Left ventricle myocardium inferior (tissue), 1 donor: Measurements from ENCODE around the gene SLC6A13. TPM values are rescaled to one million over a fixed set of nuclear protein-coding genes. Genes with fewer than 3 reads are reported as not detected.

ENCODE experiments used
- DNase-seq: peaks from one replicate; pipeline ENCODE4 v3.0.0-alpha.2; 2020
- H3K27ac ChIP-seq: fragments of 200-600 bp; replicated peaks from 2 replicates; pipeline ENCODE4 v1.8.0; 2021
- H3K27me3 ChIP-seq: fragments of 200-600 bp; 2 replicates; pipeline ENCODE4 v1.8.0; 2021; ENCODE audit warnings: low read depth
- H3K36me3 ChIP-seq: fragments of 200-600 bp; 2 replicates; pipeline ENCODE4 v1.8.0; 2021
- H3K4me1 ChIP-seq: fragments of 200-600 bp; 2 replicates; pipeline ENCODE4 v1.8.0; 2021
- H3K4me3 ChIP-seq: fragments of 200-600 bp; 2 replicates; pipeline ENCODE4 v1.8.0; 2021; ENCODE audit warnings: mild to moderate bottlenecking, moderate library complexity
- H3K9me3 ChIP-seq: fragments of 200-600 bp; replicated peaks from 2 replicates; pipeline ENCODE4 v1.8.0; 2021
- intact Hi-C: fragments of 100-400 bp; cut with micrococcal nuclease; formaldehyde crosslinking; loops from one replicate; pipeline ENCODE4 v1.11.0; 2022
- total RNA-seq: library from RNA; stranded (reverse); fragmentation: NEBNext Ultra II Directional; extraction: Animal tissue kit (Norgen Biotek cat#: 25700); gene quantifications from one replicate; pipeline ENCODE4 v1.2.1, GENCODE V29; 2021
- TF ChIP-seq, protein P1 (sequence below): fragments of 200-600 bp; IDR thresholded peaks from 2 replicates; pipeline ENCODE4 v1.8.0; 2021; ENCODE audit warnings: antibody characterized with exemption, mild to moderate bottlenecking, borderline replicate concordance
- donor health status: DM: no; HTN: yes; CAD: no; lungs with severe emphysema.

The SLC6A13 gene
- total RNA-seq, 1 donor from 2014 or later: 1.8 TPM

DNA sequence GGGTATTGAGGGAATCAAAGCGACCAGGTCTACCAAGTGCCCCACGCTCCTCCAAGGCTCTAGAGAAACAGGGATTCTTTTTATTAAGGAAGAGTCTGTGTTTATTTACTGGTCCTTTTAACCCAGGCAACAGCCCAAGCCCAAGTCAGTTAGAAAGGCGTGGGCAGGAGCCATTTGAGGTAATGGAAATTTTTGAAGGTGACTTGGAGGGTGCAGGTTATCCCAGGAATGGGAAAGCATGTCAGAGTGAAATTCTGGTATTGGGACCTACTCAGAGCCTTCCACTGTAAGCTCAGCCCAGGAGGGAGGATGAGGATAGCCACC lies 51.5 kb downstream of the SLC6A13 start:
- intact Hi-C loops: no loop called here
- Histone ChIP-seq H3K27ac (no peak overlapping the region), H3K4me1 (no peaks in the 10 kb centered on the region), H3K36me3 (no peaks in the 10 kb centered on the region), H3K27me3 (peaks cover 39% of the 10 kb centered on the region), H3K9me3 (no peaks in the 10 kb centered on the region), H3K4me3 (no peak overlapping the region)
- TF ChIP-seq, protein P1, sequence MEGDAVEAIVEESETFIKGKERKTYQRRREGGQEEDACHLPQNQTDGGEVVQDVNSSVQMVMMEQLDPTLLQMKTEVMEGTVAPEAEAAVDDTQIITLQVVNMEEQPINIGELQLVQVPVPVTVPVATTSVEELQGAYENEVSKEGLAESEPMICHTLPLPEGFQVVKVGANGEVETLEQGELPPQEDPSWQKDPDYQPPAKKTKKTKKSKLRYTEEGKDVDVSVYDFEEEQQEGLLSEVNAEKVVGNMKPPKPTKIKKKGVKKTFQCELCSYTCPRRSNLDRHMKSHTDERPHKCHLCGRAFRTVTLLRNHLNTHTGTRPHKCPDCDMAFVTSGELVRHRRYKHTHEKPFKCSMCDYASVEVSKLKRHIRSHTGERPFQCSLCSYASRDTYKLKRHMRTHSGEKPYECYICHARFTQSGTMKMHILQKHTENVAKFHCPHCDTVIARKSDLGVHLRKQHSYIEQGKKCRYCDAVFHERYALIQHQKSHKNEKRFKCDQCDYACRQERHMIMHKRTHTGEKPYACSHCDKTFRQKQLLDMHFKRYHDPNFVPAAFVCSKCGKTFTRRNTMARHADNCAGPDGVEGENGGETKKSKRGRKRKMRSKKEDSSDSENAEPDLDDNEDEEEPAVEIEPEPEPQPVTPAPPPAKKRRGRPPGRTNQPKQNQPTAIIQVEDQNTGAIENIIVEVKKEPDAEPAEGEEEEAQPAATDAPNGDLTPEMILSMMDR: no peak
- DNase-seq: no peak

DNA sequence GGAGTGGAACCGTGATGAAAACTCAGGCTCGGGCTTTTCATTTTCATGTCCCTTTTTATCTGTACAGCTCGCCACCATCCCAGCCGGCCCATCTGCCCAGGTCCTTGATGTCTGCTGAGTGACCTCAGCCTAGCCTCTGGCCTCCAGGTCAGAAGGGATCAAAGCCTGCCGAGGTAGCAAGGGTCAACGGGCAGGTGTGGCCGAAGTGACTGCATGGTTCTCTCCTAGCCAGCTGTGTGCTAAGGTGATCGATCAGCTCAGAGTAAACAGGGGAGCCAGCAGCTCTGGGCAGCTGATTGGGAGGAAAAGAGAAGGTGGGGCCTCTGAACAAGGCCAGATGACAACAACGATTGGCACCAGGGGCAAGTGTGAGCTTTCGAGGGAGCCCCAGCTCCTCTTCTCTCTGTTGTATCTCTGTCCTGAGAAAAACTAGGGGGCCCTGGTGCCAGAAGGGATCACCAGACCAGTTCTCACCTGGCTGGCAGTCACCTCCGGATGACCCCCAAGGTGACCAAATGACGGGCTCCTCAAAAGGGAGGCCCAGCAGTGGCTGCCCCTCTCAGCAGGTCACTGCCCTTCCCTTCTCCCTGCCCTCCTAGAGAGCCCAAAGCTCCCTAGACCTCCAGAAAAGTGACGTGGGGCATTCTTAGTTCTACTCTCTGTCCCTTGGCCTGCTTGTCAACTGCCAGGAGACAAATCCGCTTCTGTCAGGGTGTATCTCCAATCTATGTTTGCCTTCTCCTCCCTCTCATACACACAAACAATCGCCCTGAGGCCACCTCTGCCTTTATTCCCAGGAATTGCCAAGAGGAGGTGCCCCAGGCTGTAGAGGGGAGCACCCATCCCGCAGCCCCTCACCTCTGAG lies 52.1 kb downstream of the SLC6A13 start:
- Histone ChIP-seq H3K27me3 (peaks cover 42% of the 10 kb centered on the region), H3K27ac (no peak overlapping the region), H3K4me1 (no peaks in the 10 kb centered on the region), H3K4me3 (no peak overlapping the region), H3K36me3 (no peaks in the 10 kb centered on the region), H3K9me3 (no peaks in the 10 kb centered on the region)
- TF ChIP-seq, protein P1: no peak
- no peak for DNase-seq
- intact Hi-C loops: no loop called here

DNA sequence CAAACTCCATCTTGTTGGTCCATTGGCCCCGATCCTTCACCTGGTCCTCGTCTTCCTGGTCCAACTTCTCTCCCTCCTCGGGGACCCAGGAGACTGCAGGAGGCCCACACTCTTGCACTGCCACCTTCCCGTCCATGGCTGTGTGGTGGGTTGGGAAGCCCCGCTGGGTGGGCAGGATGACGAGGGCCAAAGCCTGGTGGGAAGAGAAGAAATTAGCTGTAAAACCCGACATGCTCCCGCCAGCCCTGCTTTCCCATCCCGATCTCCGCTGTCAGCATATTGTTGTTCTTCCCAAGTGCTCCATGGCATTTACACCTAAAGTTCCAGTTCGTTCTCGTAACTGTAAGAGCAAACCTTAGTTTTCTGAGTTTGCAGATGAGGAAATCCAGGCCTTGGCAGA lies 52.8 kb downstream of the SLC6A13 start:
- Histone ChIP-seq H3K36me3 (no peaks in the 10 kb centered on the region), H3K27ac (no peak overlapping the region), H3K27me3 (peaks cover 49% of the 10 kb centered on the region), H3K4me1 (no peaks in the 10 kb centered on the region), H3K4me3 (no peak overlapping the region), H3K9me3 (no peaks in the 10 kb centered on the region)
- intact Hi-C loops: no loop called here
- DNase-seq: no peak
- TF ChIP-seq, protein P1: no peak

DNA sequence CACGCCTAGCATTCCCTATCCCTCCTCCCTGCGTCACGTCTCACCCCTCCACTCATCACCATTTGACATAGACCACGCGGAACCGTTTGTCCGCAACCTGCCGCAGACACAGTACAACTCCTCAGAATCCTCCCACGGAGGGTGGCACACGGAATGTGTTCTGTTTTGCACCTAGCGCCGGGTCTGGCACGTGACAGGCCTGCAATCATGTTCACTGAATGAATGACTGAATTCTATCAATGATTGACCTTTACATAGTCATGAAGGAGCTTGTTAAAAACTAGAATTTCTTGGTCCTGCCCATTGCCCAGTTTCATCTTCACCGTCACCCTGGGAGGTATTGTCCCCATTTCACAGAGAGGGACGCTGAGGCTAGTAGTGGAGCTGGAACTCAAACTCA lies 53.4 kb downstream of the SLC6A13 start:
- TF ChIP-seq, protein P1: no peak
- Histone ChIP-seq H3K27ac (no peak overlapping the region), H3K9me3 (no peaks in the 10 kb centered on the region), H3K27me3 (peaks cover 55% of the 10 kb centered on the region), H3K36me3 (no peaks in the 10 kb centered on the region), H3K4me1 (peaks cover 4% of the 10 kb centered on the region), H3K4me3 (no peak overlapping the region)
- no peak for DNase-seq
- intact Hi-C loops: no loop called here

DNA sequence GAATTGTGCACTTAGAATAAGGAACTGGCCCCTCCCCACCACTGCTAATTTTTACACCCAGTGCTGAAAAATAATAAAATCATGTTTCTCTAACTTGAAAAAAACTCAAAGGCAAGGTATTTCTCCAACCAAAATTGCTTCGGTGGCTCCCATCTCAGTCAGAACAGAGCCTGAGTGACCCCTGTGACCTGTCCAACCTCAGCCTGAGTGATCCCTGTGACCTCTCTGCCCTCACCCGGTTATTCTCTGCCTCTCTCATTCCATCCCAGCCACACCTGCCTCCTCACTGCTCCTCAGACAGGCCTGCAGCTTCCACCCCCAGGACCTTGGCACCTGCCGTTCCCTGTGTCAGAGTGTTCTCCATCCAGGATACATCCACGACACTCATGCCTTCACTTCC lies 53.8 kb downstream of the SLC6A13 start:
- no peak for DNase-seq
- H3K4me3 ChIP-seq: no peak overlapping the region
- peaks cover 8% of the 10 kb centered on the region for H3K4me1 ChIP-seq
- H3K9me3 ChIP-seq: no peaks in the 10 kb centered on the region
- intact Hi-C loops: no loop called here
- TF ChIP-seq, protein P1: no peak
- no peaks in the 10 kb centered on the region for H3K36me3 ChIP-seq
- no peak overlapping the region for H3K27ac ChIP-seq
- peaks cover 59% of the 10 kb centered on the region for H3K27me3 ChIP-seq
